T-helper 1 cell treated with Interleukin-12 subunit alpha and Interleukin-12 subunit beta and Interleukin-4 antibody, amounts not matched to agents 30 ng/mL and 1 ng/mL, for 36 hours (primary cell): Measurements from ENCODE around the gene NFIX. TPM values are rescaled to one million over a fixed set of nuclear protein-coding genes. Genes with fewer than 3 reads are reported as not detected.

Experiments used
- intact Hi-C: fragments of 100-400 bp; cut with micrococcal nuclease; formaldehyde crosslinking; loops from one replicate; pipeline ENCODE4 v1.15.1; 2024
- total RNA-seq: library from RNA; stranded (reverse); gene quantifications from 2 replicates; pipeline ENCODE4 v1.2.3, GENCODE V29; 2022

NFIX gene
- total RNA-seq, 1 donor from 2014 or later, result 0.96 TPM

DNA sequence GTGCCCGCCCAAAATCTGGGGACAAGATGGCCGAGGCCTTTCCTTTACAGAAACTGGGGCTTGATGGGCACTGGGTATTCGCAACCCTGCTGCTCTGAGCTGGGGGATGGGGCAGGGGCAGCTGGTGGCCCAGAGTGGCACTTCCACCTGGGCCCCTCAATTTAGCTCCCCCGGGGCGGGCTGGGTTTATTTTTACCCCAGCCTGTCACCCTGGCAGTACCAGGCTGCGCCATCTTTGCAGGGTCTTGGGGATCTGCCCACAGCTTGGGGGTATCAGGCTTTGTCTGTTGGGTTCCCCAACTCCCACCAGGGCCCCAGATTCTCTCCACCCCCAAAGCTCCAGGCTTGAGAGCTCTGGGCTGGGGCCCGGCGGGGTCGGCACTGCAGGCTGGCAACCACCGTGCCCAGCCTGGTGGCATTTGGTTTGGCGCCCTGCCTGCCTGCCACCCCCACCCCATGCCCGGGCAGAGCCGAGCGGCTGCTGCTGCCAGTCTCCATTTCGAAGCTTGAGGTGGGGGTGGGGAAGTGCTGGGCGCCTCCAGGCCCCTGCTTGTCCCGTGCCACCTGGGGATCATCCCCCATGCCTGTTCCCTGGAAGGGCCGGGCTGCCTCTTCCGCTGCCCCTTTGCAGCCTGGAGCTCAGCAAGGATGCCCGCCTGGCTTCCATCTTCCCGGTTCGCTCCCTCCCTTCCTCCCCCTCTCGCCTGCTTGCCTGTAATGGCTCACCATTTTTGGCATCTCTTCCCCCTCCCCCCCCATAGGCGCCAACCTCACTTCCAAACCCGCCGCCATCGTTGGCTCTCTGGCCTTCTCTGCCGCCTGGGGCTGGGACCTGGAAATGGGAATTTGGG is 11.4 kb downstream of the NFIX start:
- intact Hi-C loops, result no loop called here

DNA sequence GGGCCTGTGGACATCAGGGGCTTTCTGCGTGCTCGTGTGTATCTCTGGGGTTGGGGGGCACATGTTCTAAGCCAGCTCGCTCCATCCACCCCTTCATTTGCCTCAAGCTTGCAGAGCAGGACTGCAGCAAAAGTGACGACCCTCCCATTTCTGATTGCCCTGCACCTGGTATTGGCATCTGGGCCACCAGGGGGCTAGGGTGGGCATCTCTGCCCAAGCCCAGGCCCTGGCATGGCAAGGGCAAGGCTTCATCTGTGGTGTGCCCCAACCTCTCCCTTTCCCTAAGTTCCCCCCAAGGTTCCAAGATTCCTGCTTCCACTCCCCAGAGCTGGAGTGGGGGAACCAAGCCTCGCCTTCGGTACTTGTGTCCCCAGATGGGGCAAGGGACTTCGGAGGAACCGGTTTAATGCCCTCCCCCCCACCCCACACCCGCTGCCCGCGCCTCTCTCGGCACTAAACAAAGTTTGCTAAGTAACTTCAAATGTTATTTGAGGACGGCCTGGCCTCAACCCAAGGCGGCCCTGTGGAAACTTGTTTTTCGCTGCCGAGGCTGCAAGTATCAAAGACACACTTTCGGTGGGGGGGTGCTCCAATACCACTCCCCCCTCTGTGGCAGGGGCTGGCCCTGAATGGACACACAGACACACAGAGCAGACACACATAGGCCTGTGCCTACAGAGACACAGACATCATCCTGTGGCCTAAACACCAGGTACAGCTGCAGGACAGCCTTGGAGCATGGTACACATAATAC is 12.2 kb downstream of the NFIX start:
- intact Hi-C loops, result no loop called here

DNA sequence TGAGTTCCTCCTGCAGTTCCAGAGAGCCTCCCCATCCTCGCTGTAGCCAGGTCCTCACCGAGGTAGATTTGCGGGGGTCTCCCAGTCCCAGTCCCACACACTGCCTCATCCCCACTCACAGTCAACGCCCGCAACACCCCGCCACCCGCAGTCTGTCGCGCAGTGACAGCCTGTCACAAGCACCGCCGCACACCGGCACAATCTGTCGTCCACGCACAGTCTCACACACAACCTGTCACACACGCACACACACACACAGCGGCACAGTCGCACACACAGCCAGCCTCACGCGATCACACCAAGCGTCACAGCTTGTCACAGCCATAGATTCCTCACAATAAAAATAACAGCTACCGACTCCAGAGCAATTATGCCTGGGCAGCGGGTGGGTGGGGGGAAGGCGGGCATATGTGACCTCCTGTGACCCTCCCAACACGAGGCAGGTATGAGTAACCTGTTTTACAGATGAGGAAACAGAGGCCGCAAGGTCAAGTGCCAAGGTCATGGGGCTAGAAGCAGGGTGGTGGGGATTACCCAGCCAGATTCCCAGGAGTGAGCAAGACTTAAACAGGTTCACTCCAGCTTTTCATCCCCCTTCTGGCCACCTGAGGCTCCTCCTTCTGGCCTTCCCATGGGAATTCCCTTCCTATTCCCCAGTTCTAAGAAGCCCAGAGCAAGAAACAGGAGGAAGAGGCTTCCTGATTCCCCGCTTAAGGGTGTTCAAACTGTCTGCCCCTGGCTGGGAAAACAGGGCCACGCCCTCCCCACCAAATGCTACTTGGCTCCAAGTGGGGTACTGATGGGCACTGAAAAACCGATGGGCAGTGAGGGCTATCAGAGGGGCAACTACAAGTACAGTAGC is 13.9 kb downstream of the NFIX start:
- intact Hi-C loops, result no loop called here

GRCh38 chr19:13010038-13010991 is 15.0 kb downstream of the NFIX start:
- intact Hi-C loops, result no loop called here

- intact Hi-C loops, result no loop called here
Measured at GRCh38 chr19:13010992-13011652, 15.8 kb downstream of the NFIX start.

DNA sequence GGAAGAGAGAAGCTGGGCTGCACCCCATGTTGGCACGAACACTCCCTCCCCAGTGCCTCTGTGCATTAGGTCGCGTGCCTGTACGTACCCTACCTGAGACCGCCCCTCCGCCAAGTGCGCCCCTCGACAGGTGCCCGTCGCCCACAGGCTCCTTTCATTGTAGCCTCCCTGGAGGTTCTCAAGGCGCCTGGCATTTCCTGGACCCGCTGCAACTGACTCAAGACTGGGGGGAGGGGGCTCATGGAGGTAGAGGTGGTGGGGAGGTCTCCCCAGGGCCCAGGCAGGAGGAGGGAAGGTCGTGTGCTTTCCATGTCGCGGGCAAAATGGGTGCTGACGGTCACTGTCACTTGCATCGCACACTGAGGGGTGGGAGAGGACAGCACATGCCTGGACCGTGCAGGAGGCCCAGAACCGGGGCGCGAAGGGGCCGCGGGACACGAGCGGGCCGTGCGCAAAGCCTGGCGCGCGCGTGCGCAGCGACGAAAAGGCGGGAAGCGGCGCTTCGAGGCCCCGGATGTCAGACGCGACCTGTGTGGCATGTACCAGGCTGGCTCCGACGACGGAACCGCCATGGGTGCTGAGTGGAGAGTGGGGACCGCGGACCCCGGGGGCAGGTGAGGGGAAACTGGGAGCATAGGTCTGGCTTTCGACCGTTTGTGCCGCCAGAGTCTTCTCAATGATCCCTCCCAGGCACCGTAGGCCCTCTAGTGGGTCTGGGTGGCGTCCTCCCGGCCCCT is 16.5 kb downstream of the NFIX start:
- intact Hi-C loops, result loop anchor here (2.0 kb wide), 1 partner anchor 85 kb away; no protein-coding TSS in a partner anchor

- intact Hi-C loops, result loop anchor here (2.0 kb wide), 1 partner anchor 84 kb away; no protein-coding TSS in a partner anchor
Measured at GRCh38 chr19:13012390-13012689, 17.1 kb downstream of the NFIX start.

GRCh38 chr19:13012690-13013608 is 17.7 kb downstream of the NFIX start:
- intact Hi-C loops, result loop anchor here (2.0 kb wide), 1 partner anchor 84 kb away; no protein-coding TSS in a partner anchor

DNA sequence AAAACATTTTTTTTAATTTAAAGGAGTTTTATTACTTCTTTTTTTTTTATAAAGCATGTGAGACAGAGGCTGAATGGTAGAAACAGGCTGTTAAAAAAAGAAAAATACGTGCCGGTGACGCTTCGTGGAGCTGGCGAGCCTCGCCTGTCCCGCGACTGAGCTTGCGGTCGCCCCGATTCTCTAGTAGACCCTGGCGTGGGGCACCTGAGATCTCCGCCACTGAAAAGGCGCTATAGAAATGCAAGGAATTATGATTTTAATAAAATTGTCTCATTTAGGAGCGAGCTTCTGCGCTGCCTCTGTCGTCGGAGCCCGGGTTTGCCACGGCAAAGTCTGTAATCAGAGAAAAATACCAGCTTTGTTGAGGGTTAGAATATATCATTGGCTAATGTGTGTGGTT is 18.4 kb downstream of the NFIX start:
- intact Hi-C loops, result loop anchor here (2.0 kb wide), 1 partner anchor 83 kb away; no protein-coding TSS in a partner anchor

DNA sequence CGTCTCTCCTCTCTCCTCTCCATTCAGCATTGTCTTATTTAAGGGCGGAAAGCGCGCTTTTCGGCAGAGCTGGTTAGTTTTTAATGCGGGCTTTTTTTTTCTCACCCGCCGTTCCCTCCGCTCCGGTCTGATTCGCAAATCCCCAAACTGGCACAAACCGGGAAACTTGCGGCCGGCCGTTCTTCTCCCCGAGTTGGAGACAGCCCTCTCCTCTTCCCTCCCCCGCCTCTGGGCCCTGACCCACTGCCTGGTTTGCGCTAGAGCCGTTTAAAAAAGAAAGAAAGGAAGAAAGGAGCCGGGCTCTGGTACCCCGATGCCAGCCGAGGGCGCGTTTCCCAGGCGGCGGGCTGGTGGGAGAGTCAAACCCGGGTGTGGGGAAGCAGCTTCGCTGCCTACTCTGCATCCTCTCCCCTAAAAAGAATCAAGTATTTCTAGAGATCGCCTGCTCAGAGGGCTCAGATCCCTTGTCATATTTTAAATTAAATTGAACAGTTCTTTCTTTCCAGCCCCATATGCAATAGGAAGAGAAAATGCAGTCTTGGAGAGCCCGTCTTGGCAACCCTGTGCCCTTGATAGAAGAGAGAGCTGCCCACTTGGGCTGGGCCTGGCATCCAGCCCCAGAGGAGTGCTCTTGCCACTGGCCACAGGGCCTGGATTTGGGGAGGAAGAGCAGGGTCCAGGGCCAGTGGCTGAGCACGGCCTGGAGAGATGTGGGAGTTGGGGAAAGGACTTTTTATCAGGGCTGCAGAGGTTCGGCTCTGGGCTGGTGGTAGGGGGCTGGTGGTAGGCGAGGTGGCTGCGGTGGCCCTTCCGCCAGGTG is 19.0 kb downstream of the NFIX start:
- intact Hi-C loops, result no loop called here

- intact Hi-C loops, result no loop called here
Measured at GRCh38 chr19:13014921-13015280, 19.6 kb downstream of the NFIX start.

- intact Hi-C loops, result no loop called here
Measured at GRCh38 chr19:13015361-13016223, 20.3 kb downstream of the NFIX start.

GRCh38 chr19:13016245-13016627 is 21.0 kb downstream of the NFIX start:
- intact Hi-C loops, result no loop called here

DNA sequence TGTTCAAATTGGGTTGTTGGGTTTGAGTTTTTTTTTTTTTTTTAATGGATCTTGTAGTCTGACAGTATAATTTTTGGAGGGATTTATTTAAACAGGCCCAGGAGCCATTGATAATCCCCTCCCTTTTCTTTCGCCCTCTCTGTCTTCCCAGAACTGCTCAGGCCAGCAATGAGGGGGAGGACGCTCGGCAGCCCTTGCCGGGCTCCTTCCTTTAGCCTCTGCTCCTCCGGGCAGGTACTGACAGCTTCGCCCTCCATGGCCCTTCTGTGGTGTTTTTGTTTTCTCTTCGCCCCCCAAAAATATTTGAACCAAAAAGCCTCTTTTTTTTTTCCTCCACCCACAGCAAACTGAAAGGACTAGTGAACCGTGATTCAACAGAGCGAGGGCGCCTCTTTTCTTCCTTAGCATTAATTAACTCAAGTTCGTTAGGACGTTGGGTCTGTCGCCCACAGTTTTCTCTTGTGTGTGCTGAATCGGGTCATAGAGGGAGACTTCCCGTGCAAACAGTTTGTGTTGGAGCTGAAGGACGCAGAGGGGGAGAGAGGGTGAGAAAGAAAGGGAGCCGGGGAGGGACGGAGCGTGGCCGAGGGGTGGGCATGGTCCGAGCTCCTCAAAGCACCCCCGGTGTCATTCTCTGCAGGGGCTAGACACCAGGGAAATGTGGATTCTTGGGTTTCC is 21.5 kb downstream of the NFIX start:
- intact Hi-C loops, result no loop called here

DNA sequence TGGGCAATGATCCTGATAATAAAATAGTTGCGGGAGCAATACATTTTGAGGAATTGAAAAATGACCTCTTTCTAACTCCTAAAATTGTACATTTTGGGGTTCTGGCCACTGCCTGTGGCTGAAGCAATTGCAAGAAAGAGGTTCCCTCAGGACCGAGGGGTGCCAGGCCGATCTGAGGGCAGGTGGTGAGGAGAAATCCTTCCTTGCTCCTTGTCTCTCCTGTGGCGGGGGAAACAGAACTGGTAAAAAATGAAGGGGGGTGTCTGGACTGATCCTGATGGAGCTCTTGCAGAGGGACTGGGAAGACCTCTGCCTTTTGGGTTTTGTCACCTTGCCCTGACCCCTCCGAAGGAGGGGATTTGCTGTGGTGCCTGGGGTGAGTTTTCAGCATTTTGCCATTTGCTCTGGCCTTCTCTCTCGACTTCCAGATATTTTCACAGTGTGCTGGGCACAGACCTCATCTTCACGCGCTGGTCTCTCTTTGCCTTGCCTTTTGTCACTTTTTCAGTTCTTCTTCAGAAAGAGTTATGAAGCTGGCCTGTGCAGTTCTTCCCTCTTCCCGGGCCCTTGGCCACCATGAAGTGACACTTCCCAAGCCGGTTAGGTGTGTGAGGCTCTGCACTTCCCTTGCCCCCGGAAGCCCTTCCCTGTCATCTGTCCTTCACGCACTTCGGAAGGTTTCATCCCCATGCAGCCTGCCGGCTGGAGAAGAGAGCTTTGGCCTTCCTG is 22.2 kb downstream of the NFIX start:
- intact Hi-C loops, result no loop called here
